OCI-LY3 (cell line): ENCODE measurements around the gene RPE65.

Experiments
- EZH2phosphoT487 ChIP-seq: fragments of 200-600 bp; shearing (Covaris generic); IDR thresholded peaks from 2 replicates; pipeline ENCODE4 v1.6.1; 2018; ENCODE audit warnings: antibody characterized with exemption, mixed run types, low read depth
- TF ChIP-seq, protein P1 (sequence below): fragments of 200-600, 300-600 bp; sonication (generic); IDR thresholded peaks from 2 replicates; pipeline ENCODE4 v1.5.1; 2014; ENCODE audit warnings: antibody characterized with exemption, low read length, low read depth

DNA sequence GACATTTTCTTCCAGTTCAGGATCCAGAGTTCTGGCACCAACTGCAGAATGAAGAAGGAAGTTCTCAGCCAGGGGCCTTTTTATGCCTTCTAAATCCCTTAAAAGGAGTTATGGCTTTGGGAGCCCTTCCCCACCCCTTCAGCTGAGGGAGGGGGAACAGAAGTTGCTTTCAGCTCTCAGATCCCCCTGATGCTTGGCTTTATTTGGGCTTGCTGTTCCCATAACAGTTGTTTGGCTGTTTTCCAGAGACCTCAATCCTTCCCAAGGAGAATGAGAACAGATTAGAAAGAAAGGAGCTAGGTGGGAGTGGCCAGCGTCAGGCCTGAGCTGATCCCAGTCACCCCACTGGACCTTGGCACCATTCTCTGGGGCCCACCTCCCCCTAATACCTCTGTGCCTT is at the start of gene RPE65:
- TF ChIP-seq, protein P1, sequence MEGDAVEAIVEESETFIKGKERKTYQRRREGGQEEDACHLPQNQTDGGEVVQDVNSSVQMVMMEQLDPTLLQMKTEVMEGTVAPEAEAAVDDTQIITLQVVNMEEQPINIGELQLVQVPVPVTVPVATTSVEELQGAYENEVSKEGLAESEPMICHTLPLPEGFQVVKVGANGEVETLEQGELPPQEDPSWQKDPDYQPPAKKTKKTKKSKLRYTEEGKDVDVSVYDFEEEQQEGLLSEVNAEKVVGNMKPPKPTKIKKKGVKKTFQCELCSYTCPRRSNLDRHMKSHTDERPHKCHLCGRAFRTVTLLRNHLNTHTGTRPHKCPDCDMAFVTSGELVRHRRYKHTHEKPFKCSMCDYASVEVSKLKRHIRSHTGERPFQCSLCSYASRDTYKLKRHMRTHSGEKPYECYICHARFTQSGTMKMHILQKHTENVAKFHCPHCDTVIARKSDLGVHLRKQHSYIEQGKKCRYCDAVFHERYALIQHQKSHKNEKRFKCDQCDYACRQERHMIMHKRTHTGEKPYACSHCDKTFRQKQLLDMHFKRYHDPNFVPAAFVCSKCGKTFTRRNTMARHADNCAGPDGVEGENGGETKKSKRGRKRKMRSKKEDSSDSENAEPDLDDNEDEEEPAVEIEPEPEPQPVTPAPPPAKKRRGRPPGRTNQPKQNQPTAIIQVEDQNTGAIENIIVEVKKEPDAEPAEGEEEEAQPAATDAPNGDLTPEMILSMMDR = no peak
- TF ChIP-seq EZH2phosphoT487 = no peak
